ENCODE data around the gene CEMIP. TPM values are rescaled to one million over a fixed set of nuclear protein-coding genes. Genes with fewer than 3 reads are reported as not detected.
A peak's percentile ranks its signal among the peaks of the same experiment; 100 is the strongest.

Gene CEMIP
- total RNA-seq, 1 experiment from 2014 or later, result 0.68 TPM

DNA sequence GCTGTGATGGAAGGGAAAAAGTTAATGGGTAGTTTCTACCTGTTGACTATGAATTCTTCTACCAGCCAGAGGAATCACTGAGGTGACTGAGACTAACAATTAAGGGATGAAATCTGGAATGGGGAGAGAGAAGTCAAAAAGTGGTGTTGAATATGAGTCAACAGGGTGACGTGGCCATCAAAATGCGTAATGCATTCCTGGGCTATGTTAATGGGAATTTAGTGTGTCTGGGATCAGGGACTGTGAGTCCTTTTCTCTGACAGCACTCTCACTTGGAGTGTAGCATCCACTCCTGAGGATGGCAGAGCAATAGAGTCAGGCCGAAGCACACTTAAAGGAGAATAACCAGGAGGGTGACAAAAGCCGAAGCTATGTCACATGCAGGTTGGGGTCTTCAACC is 150.1 kb downstream of the CEMIP start:
- DNase-seq (ENCODE audit: low spot score), result no peak

DNA sequence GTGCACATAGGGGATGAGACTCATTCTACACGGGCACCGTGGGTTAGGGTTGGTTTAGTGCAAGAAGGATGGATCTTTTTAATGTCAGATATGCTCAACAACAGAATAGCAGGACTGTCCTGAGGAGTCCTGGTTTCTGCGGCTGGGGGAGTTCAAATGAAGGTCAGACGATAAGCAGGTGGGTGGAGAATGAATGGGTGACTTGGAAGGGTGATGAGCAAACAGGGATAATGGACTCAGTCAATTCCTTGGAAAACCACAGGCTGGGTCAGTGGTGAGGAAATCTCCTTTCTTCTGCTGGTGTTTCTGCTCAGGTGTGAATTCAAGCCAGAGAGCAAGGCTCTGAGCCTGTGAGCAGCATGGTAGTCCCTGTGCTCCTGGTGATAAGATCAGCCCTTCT is 150.5 kb downstream of the CEMIP start:
- DNase-seq (ENCODE audit: low spot score), result no peak

DNA sequence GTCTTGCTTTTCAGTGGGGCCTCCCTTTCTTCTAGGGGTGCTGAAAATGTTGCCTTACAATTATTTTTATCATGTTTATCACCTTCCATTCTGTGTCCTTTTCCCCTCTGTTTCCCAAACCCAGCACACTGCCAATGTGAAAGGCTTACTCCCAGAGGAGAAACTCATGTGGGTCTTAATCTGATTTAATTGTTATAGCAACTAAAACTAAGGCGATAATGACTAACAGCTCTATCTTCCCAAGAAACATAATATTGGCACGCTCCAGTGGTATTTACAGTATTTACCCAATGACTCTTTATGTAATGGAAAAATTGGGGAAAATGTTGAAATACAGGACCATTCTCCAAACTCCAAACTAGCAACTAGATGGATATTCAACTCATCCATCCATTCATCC is 152.0 kb downstream of the CEMIP start:
- DNase-seq (ENCODE audit: low spot score), result no peak

DNA sequence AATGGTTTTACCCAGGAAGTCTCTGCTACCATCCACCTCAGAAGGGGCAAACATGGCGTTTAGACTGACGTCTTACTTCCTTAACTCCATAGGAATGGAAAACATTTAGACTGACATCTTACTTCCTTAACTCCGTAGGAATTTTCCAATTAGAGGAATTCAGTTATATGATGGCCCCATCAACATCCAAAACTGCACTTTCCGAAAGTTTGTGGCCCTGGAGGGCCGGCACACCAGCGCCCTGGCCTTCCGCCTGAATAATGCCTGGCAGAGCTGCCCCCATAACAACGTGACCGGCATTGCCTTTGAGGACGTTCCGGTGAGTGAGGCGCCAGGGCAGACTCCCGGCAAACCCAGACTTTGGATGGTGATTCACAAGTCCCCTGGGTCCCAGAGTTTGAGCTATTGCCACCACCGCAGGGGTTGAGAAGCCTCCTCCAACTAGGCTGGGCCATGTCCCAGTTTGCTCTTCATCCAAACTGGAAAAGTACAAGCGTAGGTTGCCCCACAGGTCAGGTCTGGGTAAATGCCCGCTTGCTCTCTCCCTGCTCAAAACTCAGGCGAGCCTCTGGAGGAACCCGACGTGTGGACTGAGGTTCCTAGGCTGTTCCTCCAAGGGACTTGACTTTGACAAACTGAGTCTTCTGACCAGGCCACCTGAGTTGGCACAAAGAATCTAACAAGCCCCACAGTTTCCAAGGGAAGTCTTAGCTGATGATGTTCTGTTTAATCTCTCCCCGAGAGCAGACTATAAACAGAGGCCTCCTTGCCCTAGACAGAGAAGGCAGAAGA is 152.7 kb downstream of the CEMIP start:
- no peak for DNase-seq (ENCODE audit: low spot score)

DNA sequence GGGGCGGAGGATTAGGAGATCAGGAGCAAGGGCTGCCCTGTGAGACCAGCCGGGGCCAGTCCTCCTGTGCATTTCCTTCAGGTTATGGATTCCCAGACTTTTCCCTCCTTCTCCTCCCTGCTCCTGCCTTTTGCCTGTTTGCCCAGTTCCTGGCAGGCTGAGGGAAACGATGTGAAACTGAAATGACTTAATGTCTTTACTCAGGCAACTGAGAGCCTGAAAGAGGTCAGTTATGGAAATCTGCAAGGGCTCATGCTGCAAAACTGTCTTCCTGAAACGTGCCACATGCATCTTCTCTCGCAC is 153.3 kb downstream of the CEMIP start:
- DNase-seq (ENCODE audit: low spot score), result no peak

DNA sequence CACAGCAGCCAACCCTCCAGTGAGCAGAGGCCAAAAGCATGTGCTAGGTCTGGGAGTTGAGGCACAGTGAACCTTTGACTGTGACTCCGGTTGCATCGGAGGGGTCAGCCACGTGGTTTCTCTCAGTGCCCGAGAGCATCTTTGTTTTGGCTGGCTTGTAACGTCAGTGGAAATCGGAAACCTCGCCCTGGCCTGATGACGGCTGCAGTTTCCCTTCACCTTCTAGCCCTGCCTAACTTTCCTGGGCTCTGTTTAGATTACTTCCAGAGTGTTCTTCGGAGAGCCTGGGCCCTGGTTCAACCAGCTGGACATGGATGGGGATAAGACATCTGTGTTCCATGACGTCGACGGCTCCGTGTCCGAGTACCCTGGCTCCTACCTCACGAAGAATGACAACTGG is 153.8 kb downstream of the CEMIP start:
- DNase-seq (ENCODE audit: low spot score), result no peak

DNA sequence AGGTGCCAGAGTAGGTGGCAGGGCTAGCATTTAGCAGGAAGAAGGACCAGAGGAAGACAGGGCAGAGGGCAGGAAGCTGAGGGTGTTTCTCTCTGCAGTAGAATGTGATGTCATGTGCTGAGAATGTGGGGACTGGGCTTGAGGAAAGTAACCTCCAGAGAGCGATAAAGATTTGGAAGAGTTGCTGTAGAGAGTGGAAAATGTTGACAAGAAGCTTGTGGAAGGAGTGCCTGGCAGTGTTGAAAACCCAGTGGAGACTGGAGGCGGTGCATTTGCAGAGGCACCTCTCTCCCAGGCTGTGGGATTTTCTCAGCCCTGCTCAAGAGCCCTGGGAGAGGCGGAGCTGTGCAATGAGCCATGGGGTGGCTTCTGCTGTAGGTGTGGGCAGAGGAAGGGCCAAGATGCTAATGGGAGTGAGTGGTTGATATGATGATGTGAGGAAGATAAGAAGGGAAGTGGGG is 155.6 kb downstream of the CEMIP start:
- DNase-seq (ENCODE audit: low spot score), result peak; percentile 35

DNA sequence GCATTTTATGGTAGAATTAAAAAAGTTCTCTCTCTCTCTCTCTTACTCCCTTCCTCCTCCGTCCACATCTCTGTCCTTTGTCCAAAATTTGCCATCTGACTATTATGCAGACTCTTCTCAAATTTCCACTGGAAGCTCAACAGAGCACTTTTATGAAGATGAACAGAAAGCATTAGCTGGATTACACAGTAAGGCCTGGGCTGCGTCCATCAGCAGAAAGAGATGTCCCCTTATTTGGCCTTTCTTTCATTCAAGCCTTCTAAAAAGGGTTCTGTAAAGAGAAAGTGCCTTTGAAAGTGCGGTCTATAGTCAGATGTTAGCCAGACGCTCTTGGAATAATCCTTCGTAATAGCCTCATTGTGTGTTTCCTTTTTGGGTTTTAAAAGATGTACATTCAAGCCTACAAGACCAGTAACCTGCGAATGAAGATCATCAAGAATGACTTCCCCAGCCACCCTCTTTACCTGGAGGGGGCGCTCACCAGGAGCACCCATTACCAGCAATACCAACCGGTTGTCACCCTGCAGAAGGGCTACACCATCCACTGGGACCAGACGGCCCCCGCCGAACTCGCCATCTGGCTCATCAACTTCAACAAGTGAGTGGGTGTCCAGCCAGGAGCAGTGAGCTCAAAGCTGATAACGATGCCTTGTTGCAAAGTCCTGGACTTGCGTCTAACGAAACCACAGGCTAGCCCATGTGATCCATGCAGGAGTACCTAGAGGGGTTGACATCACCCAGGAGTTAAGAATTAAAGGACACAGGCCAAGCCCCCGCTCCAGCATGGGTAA is 157.3 kb downstream of the CEMIP start:
- DNase-seq (ENCODE audit: low spot score), result no peak

DNA sequence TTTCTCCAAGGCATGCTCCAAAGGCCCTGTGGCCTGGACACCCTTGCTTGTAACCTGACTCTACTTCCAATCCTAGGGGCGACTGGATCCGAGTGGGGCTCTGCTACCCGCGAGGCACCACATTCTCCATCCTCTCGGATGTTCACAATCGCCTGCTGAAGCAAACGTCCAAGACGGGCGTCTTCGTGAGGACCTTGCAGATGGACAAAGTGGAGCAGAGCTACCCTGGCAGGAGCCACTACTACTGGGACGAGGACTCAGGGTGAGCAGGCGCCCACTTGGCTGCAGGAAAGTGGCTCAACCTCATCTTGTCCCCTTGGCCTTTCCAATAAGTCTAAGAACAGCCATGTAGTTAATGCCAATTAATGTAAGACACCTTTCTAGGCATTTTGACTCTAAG is 158.5 kb downstream of the CEMIP start:
- DNase-seq (ENCODE audit: low spot score), result no peak

DNA sequence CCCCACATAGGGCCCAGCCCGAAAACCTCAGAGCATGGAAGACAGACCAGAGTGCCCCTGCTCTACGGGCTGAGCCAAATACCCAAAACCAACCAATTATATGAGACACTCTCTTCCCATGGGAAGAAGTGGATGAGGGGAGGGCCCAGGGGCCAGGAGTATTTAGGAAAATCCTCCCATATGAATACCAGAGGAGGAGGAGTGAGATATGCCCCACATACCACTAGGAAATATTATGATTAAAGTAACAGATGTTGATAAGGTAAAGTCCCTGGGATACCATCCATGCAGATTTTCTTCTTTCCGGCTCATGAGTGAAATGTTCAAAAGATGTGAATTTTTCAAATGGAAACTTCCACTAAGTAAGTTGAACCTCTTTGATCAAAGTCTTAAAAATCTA is 160.0 kb downstream of the CEMIP start:
- no peak for DNase-seq (ENCODE audit: low spot score)

DNA sequence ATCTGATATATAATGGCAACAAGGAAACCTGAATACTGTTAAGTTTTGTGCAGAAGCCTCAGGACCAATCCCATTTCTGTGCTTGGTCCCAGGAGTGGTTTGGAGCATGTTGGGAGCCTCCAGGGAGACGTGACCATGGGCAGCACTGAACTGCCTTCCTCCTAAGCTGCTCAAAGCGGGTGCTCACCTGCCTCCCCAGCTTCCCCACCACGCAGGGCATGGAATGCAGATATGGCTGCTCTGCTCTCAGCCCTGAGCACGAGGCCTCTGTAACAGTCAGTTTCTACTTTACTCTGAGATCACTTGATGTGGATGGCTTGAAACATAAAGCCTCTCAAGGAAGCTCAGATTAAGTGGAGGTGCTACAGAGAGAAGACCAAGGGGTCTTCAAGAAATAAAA is 161.2 kb downstream of the CEMIP start:
- no peak for DNase-seq (ENCODE audit: low spot score)

DNA sequence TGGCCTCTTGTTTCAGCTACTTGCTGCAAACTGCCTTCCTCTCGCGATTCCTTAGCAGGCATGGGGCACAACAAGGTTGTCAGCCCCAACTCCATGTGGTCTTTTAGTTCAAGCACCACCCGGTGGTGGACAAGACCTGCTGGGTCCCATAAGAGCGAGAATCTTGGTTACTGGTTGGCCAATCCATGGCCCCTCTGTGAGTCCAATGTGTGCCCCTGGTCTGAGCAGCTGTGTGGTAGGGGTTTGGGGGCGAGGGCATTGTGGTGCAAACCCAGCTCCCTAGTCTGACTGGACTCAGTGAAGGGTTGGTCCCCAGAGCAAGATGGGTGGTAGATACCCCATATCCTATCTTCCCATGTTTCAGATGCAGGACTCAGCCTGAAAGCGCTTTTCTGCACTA is 161.7 kb downstream of the CEMIP start:
- no peak for DNase-seq (ENCODE audit: low spot score)

DNA sequence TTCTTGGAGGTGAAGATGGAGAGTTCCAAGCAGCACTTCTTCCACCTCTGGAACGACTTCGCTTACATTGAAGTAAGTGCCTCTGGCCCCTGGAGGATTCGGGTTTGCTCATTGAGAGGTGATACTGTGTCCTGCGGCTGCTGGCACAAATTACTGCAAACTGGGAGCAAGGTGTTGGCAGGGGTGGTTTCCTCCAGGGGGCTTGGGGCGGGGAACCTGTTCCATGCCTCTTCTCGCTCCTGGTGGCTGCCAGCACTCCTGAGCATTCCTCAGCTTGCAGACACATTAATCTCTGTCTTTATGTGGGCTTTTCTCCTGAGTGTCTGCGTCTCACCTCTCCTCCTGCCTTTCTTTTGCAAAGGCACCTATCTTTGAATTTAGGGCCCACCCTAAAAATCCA is 163.1 kb downstream of the CEMIP start:
- DNase-seq (ENCODE audit: low spot score), result no peak

DNA sequence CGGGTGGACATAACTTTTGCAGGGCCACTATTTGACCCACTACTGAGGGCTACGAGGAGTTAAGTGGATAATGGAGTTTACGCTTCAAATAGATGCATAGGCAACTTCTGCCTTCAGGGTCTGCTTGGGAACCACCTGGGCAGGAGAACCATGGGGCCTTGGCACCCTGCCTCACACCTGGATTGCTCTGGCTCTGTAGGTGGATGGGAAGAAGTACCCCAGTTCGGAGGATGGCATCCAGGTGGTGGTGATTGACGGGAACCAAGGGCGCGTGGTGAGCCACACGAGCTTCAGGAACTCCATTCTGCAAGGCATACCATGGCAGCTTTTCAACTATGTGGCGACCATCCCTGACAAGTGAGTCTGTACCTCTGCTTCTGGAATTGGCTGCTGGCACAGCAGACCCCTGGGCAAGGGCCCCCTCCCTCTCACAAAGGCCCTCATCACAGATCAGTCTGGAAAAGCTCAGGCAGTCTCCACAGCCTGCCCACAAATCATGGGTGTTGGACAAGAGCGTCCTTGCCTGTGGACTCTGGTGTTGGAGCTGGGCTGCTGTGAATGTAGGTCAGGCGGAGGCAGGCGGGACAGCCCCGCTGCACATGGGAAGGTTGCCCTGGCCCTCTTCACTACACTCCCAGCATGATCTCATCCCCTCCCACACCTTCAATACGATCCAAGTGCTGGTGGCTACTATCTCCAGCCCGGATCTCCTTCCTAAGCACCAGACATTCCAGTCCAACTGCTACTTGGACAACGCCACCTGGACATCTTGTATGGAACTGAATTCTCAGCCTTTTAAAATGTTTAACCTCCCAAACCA is 163.8 kb downstream of the CEMIP start:
- no peak for DNase-seq (ENCODE audit: low spot score)

DNA sequence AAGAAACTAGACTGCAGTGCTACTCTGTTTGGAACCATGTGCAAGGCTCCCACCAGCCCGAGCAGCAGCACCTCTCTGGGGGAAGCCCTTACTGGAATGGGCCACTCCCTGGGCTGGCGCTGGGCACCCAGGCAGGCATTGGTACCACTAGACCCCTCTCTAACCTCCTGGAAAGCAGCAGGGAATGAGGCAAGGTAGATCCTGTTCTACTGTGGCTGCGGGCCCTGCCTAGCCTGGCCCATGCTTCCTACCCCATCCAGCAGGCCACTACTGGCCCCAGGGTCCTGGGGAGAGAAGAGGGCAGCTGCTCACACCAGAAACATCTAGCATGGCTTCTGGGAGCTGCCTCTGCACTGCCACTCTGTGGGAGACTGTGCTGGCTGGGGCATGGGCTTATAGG is 165.6 kb downstream of the CEMIP start:
- DNase-seq (ENCODE audit: low spot score), result no peak

DNA sequence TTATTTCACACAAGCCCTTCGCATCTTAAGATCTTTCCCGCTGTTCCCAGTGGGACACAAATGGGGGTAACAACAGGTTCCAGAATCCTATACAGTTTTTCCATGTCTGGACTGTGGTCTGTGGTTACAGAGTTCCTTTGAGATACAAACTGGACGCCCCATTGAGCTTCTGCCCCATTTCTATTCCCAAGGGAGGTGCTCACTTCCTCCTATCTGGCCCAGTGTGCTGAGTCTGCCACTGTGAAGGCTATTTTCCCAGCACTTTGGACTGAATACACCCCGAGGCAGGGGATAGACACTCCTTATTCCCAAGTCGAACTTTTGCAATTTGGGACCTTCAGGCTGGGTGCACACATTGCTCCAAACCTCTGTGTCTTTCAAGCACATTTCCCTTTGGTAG is 166.4 kb downstream of the CEMIP start:
- no peak for DNase-seq (ENCODE audit: low spot score)

DNA sequence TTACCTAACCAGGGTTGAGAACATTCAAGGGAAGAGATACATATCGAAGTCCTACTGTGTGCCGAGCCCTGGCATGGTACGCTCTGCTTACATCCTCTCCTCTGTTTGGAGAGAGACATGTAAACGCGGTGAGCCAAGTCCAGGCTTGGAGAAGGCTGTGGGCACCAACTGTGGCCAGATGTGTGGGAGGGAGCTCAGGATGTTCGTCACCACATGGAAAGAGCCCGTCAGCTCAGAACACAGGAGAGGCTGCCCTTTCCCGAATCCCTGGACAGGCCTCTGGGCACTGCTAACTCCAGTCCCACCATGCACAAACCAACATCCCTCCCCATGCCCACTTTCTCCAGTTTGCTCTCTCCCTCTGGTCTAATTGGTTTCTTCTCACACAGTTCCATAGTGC is 167.4 kb downstream of the CEMIP start:
- no peak for DNase-seq (ENCODE audit: low spot score)

DNA sequence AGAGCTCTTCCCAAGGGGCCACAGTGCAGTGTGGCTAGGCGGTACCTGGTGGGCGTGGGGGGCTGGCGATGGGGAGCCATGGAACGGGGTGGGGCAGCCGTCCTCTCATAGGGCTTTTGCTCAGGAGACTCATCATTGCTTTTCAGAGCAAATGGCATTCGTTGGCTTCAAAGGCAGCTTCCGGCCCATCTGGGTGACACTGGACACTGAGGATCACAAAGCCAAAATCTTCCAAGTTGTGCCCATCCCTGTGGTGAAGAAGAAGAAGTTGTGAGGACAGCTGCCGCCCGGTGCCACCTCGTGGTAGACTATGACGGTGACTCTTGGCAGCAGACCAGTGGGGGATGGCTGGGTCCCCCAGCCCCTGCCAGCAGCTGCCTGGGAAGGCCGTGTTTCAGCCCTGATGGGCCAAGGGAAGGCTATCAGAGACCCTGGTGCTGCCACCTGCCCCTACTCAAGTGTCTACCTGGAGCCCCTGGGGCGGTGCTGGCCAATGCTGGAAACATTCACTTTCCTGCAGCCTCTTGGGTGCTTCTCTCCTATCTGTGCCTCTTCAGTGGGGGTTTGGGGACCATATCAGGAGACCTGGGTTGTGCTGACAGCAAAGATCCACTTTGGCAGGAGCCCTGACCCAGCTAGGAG is 169.6 kb downstream of the CEMIP start:
- DNase-seq (ENCODE audit: low spot score), result no peak

DNA sequence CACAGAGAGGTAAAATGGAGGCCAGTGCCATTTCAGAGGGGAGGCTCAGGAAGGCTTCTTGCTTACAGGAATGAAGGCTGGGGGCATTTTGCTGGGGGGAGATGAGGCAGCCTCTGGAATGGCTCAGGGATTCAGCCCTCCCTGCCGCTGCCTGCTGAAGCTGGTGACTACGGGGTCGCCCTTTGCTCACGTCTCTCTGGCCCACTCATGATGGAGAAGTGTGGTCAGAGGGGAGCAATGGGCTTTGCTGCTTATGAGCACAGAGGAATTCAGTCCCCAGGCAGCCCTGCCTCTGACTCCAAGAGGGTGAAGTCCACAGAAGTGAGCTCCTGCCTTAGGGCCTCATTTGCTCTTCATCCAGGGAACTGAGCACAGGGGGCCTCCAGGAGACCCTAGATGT is 170.6 kb downstream of the CEMIP start:
- no peak for DNase-seq (ENCODE audit: low spot score)

DNA sequence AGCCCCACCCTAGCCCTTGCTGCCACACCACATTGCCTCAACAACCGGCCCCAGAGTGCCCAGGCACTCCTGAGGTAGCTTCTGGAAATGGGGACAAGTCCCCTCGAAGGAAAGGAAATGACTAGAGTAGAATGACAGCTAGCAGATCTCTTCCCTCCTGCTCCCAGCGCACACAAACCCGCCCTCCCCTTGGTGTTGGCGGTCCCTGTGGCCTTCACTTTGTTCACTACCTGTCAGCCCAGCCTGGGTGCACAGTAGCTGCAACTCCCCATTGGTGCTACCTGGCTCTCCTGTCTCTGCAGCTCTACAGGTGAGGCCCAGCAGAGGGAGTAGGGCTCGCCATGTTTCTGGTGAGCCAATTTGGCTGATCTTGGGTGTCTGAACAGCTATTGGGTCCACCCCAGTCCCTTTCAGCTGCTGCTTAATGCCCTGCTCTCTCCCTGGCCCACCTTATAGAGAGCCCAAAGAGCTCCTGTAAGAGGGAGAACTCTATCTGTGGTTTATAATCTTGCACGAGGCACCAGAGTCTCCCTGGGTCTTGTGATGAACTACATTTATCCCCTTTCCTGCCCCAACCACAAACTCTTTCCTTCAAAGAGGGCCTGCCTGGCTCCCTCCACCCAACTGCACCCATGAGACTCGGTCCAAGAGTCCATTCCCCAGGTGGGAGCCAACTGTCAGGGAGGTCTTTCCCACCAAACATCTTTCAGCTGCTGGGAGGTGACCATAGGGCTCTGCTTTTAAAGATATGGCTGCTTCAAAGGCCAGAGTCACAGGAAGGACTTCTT is 171.3 kb downstream of the CEMIP start:
- no peak for DNase-seq (ENCODE audit: low spot score)

DNA sequence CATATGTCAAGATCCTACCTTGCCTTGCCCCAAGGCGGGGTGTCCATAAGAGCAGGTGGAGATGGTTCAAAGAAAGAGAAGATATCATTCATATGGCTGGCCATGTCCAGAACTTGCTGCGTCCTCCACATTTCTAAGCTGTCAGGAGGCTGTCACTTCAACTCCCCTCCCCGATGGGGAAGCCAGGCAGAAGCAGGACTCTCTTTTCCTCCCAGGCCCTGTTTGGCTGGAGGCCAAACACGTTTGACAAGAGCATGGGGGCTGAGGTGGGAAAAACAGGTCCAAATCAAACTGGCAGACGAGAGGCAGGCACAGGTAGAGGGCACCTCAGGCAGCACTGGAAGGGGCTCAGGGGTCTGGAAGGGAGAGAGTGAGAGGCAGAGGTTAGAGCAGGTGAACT is 172.8 kb downstream of the CEMIP start:
- no peak for DNase-seq (ENCODE audit: low spot score)

Data from H4 (cell line).